Adipocyte (in vitro differentiated cells): ENCODE data around the gene NPM3.
"Not testable (repeated sequence)": the region's sequence is repeated elsewhere in the genome, so short reads cannot be mapped to it uniquely, and the experiment has no call there.

Experiments
- DNase-seq: peaks from one replicate; pipeline ENCODE4 v3.0.0-alpha.2; 2015; ENCODE audit warnings: low read depth
- H3K27me3 ChIP-seq: replicated peaks from 2 replicates; pipeline ENCODE4 v1.7.0; 2013; ENCODE audit warnings: mild to moderate bottlenecking, low read length, moderate library complexity; ENCODE audit not compliant: control insufficient read depth, insufficient read depth
- H3K36me3 ChIP-seq: 2 replicates; pipeline ENCODE4 v1.7.0; 2013; ENCODE audit warnings: low read length, mild to moderate bottlenecking, moderate library complexity; ENCODE audit not compliant: control insufficient read depth, insufficient read depth, severe bottlenecking
- H3K4me1 ChIP-seq: 2 replicates; pipeline ENCODE4 v1.7.0; 2013; ENCODE audit warnings: mild to moderate bottlenecking, low read length, moderate library complexity; ENCODE audit not compliant: control insufficient read depth, insufficient read depth
- H3K4me3 ChIP-seq: 2 replicates; pipeline ENCODE4 v1.7.0; 2013; ENCODE audit warnings: mild to moderate bottlenecking, low read length, moderate library complexity
- H3K9ac ChIP-seq: 2 replicates; pipeline ENCODE4 v1.7.0; 2013; ENCODE audit warnings: mild to moderate bottlenecking, low read length, moderate library complexity
- H3K9me3 ChIP-seq: 2 replicates; pipeline ENCODE4 v1.7.0; 2013; ENCODE audit warnings: mild to moderate bottlenecking, low read length, moderate library complexity; ENCODE audit not compliant: control insufficient read depth

Gene NPM3

GRCh38 chr10:101793526-101793925, 10.3 kb upstream of the NPM3 start:
- no peaks in the 10 kb centered on the region for H3K27me3 ChIP-seq

GRCh38 chr10:101789686-101790085, 6.4 kb upstream of the NPM3 start:
- H3K9ac ChIP-seq = no peak overlapping the region
- peaks cover 3% of the 10 kb centered on the region for H3K4me1 ChIP-seq
- peaks cover 93% of the 10 kb centered on the region for H3K36me3 ChIP-seq
- H3K9me3 ChIP-seq = no peaks in the 10 kb centered on the region
- no peak for DNase-seq
- H3K4me3 ChIP-seq = no peak overlapping the region
- H3K27me3 ChIP-seq = no peaks in the 10 kb centered on the region

More at GRCh38 chr10:101793526-101793925, 10.3 kb upstream of the NPM3 start:
- Histone ChIP-seq H3K4me3 (no peak overlapping the region), H3K9me3 (no peaks in the 10 kb centered on the region), H3K4me1 (peaks cover 5% of the 10 kb centered on the region), H3K36me3 (peaks cover 96% of the 10 kb centered on the region), H3K9ac (no peak overlapping the region)
- no peak for DNase-seq

DNA sequence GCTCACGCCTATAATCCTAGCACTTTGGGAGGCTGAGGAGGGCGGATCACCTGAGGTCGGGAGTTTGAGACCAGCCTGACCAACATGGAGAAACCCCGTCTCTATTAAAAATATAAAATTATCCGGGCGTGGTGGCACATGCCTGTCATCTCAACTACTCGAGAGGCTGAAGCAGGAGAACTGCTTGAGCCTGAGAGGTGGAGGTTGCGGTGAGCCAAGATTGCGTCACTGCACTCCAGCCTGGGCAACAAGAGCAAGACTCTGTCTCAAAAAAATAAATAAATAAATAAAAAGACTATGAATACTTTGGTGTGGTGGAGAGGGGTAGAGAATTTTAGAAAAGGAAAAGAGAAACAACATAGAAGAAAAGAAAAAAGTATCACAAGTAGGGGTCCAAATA, 6.0 kb upstream of the NPM3 start:
- not testable (repeated sequence) for H3K9me3 ChIP-seq, H3K9ac ChIP-seq, DNase-seq, H3K27me3 ChIP-seq, H3K4me1 ChIP-seq, H3K4me3 ChIP-seq
- H3K36me3 ChIP-seq = peaks cover 91% of the 10 kb centered on the region

GRCh38 chr10:101785801-101786200, 2.6 kb upstream of the NPM3 start:
- H3K27me3 ChIP-seq = no peaks in the 10 kb centered on the region
- H3K9me3 ChIP-seq = no peaks in the 10 kb centered on the region
- H3K36me3 ChIP-seq = peaks cover 65% of the 10 kb centered on the region

GRCh38 chr10:101784558-101784957, 1.3 kb upstream of the NPM3 start:
- DNase-seq = no peak
- Histone ChIP-seq H3K4me3 (no peak overlapping the region), H3K36me3 (peaks cover 52% of the 10 kb centered on the region), H3K9ac (no peak overlapping the region), H3K4me1 (peaks cover 32% of the 10 kb centered on the region), H3K9me3 (no peaks in the 10 kb centered on the region), H3K27me3 (no peaks in the 10 kb centered on the region)

More at GRCh38 chr10:101785801-101786200, 2.6 kb upstream of the NPM3 start:
- Histone ChIP-seq H3K9ac (no peak overlapping the region), H3K4me3 (no peak overlapping the region), H3K4me1 (peaks cover 23% of the 10 kb centered on the region)
- DNase-seq = no peak

- Histone ChIP-seq H3K9ac (peak overlapping the region; percentile 92), H3K27me3 (no peaks in the 10 kb centered on the region), H3K4me3 (peak overlapping the region; percentile 90), H3K36me3 (peaks cover 44% of the 10 kb centered on the region), H3K9me3 (no peaks in the 10 kb centered on the region), H3K4me1 (peaks cover 38% of the 10 kb centered on the region)
- no peak for DNase-seq
Measured at GRCh38 chr10:101783736-101784118, 481 bp upstream of the NPM3 start.

DNA sequence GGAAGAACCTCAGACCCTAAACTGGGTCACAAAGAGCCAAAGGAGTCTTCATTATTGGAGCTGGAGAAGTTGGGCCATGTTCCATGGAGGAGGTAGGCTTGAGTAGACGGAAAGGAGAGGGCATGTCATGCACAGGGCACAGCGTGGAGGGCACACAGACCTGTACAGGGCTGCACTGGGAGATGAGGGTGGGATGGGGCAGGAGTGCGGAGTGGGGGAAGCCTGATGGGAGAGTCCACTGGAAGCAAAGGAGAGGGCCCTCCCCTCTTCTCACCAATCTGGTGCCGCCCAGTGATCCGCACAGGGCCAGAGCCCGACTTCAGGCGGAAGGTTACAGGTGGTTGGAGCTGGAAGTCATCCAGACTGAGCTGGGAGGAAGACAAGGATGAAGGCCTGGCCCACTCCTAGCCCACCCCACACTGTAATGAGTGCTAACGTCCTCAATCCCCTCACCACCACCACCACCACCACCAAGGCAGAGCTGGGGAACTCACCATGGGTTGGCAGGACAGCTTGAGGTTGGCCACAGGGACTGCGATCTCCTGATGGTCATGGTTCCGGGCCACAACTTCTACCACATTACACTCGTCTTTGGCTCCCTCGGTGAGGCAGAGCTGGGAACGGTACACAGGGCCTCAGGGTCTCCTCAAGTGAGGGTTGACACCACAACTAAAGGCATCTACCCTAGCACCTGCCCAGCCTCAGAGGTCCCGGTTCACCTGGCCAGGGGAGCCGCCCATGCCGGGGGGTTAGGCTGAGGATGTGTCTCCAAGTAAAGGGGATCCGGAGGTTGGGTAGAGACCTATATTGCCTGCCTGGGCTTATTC, 1.0 kb downstream of the NPM3 start:
- Histone ChIP-seq H3K9ac (peak overlapping the region; percentile 92), H3K4me3 (peak overlapping the region; percentile 90), H3K9me3 (no peaks in the 10 kb centered on the region), H3K4me1 (peaks cover 38% of the 10 kb centered on the region), H3K27me3 (peaks cover 11% of the 10 kb centered on the region), H3K36me3 (peaks cover 33% of the 10 kb centered on the region)
- no peak for DNase-seq

GRCh38 chr10:101781655-101781983, 1.6 kb downstream of the NPM3 start:
- peak overlapping the region; percentile 92 for H3K9ac ChIP-seq
- H3K4me3 ChIP-seq = no peak overlapping the region
- peaks cover 38% of the 10 kb centered on the region for H3K4me1 ChIP-seq
- peaks cover 13% of the 10 kb centered on the region for H3K27me3 ChIP-seq
- peaks cover 27% of the 10 kb centered on the region for H3K36me3 ChIP-seq
- H3K9me3 ChIP-seq = no peaks in the 10 kb centered on the region
- no peak for DNase-seq

GRCh38 chr10:101780818-101781654, 2.2 kb downstream of the NPM3 start:
- Histone ChIP-seq H3K9ac (no peak overlapping the region), H3K4me1 (peaks cover 38% of the 10 kb centered on the region), H3K27me3 (peaks cover 13% of the 10 kb centered on the region), H3K36me3 (peaks cover 21% of the 10 kb centered on the region), H3K4me3 (no peak overlapping the region), H3K9me3 (no peaks in the 10 kb centered on the region)
- DNase-seq = peak; percentile 82

DNA sequence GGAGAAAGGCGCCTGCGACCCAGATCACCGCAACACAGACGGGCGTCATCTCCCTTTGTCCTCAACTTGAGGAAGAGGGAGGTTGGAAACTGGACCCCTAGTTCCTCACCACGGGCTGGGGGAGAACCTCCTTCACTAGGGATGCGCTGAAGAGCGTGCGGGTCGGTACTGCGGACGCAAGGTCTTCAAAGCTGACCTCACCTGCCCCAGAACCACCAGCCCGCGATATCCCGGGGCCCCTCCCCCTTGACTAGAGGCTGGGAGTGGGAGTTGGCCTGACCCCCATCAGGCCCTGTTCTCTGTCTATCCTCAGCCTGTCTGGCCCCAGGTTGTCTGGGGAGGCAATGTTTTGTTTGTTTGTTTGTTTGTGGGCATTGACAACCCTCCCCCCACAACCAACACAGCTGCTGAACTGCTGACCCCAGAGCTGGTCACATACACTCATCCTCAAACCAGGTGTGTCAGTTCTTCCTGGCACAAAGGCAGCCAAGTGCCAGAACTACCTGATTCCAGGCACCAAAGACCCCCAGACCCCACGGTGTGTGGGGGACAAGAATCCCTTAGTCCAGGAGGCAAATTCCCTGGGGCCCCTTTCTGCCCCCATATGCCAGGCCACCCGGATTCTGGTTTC, 2.9 kb downstream of the NPM3 start:
- peak overlapping the region; percentile 74 for H3K4me3 ChIP-seq
- H3K36me3 ChIP-seq = peaks cover 14% of the 10 kb centered on the region
- H3K9me3 ChIP-seq = no peaks in the 10 kb centered on the region
- peaks cover 38% of the 10 kb centered on the region for H3K4me1 ChIP-seq
- H3K9ac ChIP-seq = peak overlapping the region; percentile 33
- peaks cover 13% of the 10 kb centered on the region for H3K27me3 ChIP-seq
- no peak for DNase-seq

- Histone ChIP-seq H3K36me3 (peaks cover 8% of the 10 kb centered on the region), H3K4me3 (peak overlapping the region; percentile 74), H3K4me1 (peaks cover 38% of the 10 kb centered on the region), H3K9me3 (no peaks in the 10 kb centered on the region), H3K27me3 (peaks cover 17% of the 10 kb centered on the region), H3K9ac (peak overlapping the region; percentile 33)
- peak; percentile 84 for DNase-seq
Measured at GRCh38 chr10:101779544-101780186, 3.6 kb downstream of the NPM3 start.
